HG03460 (cell line): ENCODE results near the gene DNAH14.

Experiments used
- ATAC-seq: cut with Tn5 transposase; IDR thresholded peaks from one replicate; pipeline ENCODE4 v1.9.1; 2021; ENCODE audit not compliant: unreplicated experiment

DNAH14 gene

DNA sequence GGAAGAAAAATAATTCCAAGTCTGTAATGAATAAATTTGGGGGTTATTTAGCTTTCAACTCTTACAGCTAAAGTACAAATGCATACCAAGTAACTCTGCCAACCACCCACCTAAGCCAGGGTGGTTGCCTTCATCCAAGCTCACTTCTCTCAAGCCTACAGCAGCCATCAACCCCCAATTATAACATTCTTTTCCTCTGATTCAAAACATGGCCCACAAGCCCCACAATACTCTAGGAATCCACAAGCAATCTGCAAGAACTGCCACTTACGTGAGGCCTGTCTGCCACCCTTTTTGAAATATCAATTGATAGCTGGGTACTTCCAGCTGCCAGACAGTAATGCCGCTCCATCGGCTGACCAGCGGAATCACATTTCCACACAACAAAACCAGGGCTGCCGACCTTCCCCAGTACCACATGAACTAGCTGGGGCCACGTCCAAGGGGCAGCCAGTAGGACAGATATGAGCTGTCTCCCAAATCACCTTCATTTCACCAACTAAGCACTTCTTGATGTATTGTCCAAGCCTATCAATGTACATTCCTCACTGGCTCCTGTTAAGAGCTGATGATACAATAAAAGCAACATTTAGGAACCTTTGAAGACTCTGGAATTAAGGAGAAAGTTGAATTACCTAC, 495.2 kb downstream of the DNAH14 start:
- ATAC-seq = no peak

- no peak for ATAC-seq
Measured at GRCh38 chr1:225425201-225425786, 495.8 kb downstream of the DNAH14 start.

DNA sequence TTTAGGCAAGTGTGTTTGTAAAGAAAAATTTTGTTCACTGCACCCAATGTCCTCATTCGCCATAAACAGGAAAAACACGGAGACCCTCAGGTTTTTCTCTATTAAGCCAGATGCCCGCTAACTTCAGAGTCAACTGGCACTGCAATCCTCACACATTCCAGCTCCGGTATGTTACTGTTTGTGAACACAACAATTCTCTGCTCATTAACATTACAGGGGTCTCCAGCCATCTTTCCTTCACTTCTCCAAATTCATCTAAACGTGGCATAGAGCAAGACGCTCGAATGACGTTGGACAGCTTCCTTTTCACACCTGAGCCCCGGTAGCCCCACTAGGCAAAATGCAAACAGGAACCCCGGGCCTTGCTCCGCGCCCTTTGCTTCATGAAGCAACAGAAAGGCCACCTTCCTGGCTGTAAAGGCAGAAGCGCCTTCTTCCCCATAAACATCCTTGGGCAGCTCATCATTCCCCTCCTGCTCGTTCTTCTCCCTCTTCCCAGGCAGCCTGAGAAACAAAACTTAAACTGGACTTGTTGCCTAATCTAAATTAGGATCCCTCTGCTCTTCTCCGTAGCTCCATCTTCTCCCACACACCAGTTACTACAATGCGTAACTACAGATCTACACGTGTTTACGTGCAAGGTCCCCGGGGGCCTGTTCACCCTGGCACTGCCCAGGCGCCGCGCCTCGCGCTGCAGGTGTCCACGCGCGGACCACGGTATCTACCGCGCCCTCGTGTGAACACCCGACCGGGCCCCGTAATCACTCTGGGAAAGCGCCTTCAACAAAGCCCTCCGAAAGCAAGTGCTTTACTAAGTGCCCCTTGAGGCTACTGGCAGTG, 497.1 kb downstream of the DNAH14 start:
- ATAC-seq = no peak

- ATAC-seq = peak; percentile 32
Measured at GRCh38 chr1:225427235-225428067, 498.0 kb downstream of the DNAH14 start, which contains the start of gene LBR. LBR (minus strand) TSS chr1:225428038; CDS start chr1:225424075, 3,963 bp downstream.

- peak; percentile 86 for ATAC-seq
Measured at GRCh38 chr1:225428068-225428880, 498.8 kb downstream of the DNAH14 start.

DNA sequence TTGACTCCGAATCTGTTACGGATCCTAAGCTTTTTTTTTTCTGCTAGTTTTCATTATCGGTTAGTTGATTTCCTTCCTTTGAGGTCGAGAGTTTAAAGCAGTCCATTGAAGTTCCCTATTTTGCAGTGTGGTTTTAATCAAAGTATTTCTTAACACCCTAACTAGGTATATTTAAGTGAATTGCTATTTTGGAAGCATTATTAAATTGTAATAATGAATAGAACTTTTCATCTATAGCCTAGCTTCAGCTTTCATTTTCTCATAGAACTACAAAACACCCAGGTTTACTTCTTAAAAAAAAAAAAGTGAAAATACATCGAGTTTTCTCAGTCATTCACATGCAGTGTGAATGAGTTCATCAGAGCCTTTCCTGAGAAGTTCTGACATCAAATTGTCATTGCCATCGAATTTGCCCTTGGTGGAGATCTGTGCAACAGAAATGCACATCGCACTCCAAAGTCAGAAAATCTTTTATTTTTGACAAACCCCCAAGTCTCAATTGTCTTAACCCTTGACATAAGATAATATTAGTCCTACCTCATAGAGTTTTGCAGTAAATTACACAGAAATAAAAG, 499.5 kb downstream of the DNAH14 start:
- ATAC-seq = peak; percentile 0

DNA sequence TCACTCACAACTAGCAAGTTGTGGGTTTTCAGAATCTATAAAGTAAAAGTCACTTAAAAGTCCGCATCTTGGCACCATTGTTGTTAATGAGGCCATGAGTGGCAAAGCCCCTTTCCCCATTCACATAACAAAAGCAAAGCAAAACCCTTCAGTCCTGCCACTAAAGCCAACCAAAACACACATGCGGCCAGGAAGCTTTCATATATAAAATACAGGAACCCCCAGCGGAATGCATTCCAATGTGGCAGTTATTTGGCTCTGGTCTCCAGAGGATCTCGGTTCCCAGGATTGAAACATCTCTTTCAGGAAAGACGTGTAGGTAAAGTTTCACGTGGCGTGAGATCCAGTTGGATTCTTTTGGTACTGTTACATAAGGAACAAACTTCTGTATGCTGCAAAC, 500.8 kb downstream of the DNAH14 start:
- ATAC-seq = no peak

- ATAC-seq = no peak
Measured at GRCh38 chr1:225431081-225431863, 501.8 kb downstream of the DNAH14 start.

DNA sequence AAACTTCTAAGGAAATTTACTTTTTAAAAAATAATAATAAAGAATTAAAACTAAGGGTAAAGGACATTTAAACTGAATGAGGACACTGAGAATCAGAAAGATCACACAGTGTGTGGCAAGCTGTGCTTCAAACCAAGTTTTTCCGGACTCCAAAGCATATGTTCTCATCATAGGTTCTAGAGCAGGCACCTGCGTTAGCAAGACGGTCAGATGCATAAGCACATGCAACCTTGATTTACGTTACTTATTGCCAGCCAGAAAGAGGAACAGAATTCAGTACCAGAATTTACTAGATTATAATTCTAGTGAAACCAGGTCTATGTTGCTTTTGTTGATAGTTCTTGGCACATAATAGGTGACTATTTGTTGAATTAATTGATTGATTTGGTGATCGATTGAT, 504.6 kb downstream of the DNAH14 start:
- no peak for ATAC-seq

GRCh38 chr1:225435076-225435475, 505.6 kb downstream of the DNAH14 start:
- no peak for ATAC-seq

- no peak for ATAC-seq
Measured at GRCh38 chr1:225435487-225435886, 506.0 kb downstream of the DNAH14 start.

- peak; percentile 71 for ATAC-seq
Measured at GRCh38 chr1:225435957-225436392, 506.5 kb downstream of the DNAH14 start.

- no peak for ATAC-seq
Measured at GRCh38 chr1:225437710-225438437, 508.4 kb downstream of the DNAH14 start.

DNA sequence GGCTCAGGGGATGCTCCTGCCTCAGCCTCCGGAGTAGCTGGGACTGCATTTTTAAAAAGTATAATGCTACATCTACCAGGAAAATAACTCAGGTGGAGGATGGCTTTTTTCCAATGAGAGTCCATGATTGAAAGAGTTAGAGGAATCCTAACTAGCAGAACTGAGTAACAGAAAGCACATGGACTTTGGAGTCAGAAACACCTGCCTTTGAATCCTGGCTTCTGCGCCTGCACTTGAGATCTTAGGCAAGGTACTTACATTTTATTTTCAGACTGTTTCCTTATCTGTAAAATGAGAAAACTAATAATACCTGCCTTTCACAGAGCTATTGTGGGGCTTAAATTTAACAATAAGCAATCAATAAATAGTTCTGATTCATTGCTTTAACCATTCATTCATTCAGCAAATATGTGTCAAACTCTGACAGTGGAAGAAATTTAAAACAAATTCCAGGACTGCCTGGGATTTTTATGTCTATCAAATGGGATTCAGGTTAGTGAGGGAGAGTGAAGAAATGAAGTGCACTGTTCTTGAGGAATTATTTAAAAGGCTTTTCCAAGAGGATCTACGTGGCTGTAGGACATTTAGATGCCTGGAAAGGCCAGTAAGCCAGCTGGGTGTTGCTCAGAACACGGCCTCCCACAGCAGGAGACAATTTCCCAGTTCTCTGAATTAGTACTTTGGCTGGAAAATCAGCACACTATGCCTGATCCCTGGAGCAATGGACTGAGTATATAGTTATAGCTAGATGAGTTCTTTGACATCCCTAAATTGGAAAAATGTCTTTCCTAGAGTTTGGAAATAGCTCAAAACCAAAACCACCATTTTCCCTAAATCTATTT, 511.1 kb downstream of the DNAH14 start:
- ATAC-seq = no peak

DNA sequence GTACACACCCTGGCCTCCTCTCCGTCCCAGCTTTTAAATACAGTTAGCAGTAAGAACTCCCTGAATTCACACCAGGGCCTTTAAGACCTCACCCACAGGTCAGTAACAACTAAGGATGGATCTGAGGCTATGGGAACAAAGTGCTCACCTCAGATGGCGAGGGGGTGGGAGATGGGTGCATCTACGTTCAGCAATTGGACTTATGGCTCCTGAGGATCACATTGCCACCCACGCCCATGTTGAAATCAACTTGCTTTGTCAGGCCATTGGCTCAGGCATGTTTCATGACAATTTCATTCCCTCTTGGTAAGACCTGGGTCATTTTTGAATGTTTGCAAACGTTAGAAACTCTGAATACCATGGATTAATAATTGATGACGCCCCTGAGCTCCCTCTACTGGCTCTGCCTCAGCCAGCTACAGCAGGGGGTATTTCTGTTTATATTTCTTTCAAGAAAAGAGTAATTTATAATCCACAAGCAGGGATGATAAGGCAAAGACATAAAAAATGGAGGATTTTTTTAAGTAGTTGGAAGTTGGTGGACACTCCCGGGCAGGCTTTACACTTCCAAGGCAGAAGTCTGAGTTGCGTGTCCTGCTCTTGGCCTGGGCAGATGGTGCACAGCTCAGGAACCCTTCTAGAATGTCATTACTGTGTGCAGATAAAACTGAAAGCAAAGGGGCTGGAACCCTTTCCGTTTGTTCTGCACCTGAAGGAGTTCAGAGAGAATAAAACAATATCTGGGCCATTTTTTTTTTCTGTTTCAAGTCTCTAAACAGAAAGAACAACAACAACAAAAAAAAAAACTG, 512.0 kb downstream of the DNAH14 start:
- ATAC-seq = peak; percentile 37

GRCh38 chr1:225442123-225442505, 512.6 kb downstream of the DNAH14 start:
- ATAC-seq = no peak
